Neural cell (in vitro differentiated cells): Measurements from ENCODE around the gene ABHD16B. TPM values are rescaled to one million over a fixed set of nuclear protein-coding genes. Genes with fewer than 3 reads are reported as not detected.

ENCODE experiments used
- H2AFZ ChIP-seq: fragments of 200-600, 300-800 bp; sonication (generic), shearing (Covaris generic); 2 replicates; pipeline ENCODE4 v1.6.0; 2014; ENCODE audit warnings: low read depth, mild to moderate bottlenecking, antibody characterized with exemption, low read length, moderate library complexity
- H3F3A ChIP-seq: fragments of 200-600 bp; shearing (Covaris generic); 2 replicates; pipeline ENCODE4 v1.6.1; 2016; ENCODE audit warnings: mild to moderate bottlenecking, moderate library complexity, mixed read lengths, antibody characterized with exemption, low read length; ENCODE audit not compliant: insufficient read depth, poor library complexity, severe bottlenecking
- H3K27ac ChIP-seq: fragments of 200-600, 300-800 bp; sonication (generic), shearing (Covaris generic); 2 replicates; pipeline ENCODE4 v1.5.1; 2014; ENCODE audit warnings: mild to moderate bottlenecking, low read length, moderate library complexity
- H3K27me3 ChIP-seq: fragments of 300-800, 200-600 bp; sonication (generic), shearing (Covaris generic); 2 replicates; pipeline ENCODE4 v1.6.0; 2014; ENCODE audit warnings: mild to moderate bottlenecking, low read depth, low read length, moderate library complexity; ENCODE audit not compliant: insufficient read depth
- H3K36me3 ChIP-seq: fragments of 300-800, 200-600 bp; sonication (generic), shearing (Covaris generic); 2 replicates; pipeline ENCODE4 v1.5.1; 2014; ENCODE audit warnings: mild to moderate bottlenecking, antibody characterized with exemption, low read length, moderate library complexity; ENCODE audit not compliant: insufficient read depth
- H3K4me2 ChIP-seq: fragments of 300-800, 200-600 bp; sonication (generic), shearing (Covaris generic); 2 replicates; pipeline ENCODE4 v1.6.0; 2014; ENCODE audit warnings: mild to moderate bottlenecking, low read length
- H3K4me3 ChIP-seq: fragments of 300-800, 200-600 bp; sonication (generic), shearing (Covaris generic); 2 replicates; pipeline ENCODE4 v1.5.1; 2014; ENCODE audit warnings: mild to moderate bottlenecking, low read length, moderate library complexity
- H3K79me2 ChIP-seq: fragments of 200-600 bp; shearing (Covaris generic); replicated peaks from 2 replicates; pipeline ENCODE4 v1.6.0; 2014; ENCODE audit warnings: mild to moderate bottlenecking, low read length, moderate library complexity; ENCODE audit not compliant: insufficient read depth
- H3K9ac ChIP-seq: fragments of 300-800, 200-600 bp; sonication (generic), shearing (Covaris generic); 2 replicates; pipeline ENCODE4 v1.6.1; 2016; ENCODE audit warnings: mild to moderate bottlenecking, low read length, mixed read lengths
- H3K9me2 ChIP-seq: fragments of 200-600 bp; shearing (Covaris generic); 2 replicates; pipeline ENCODE4 v1.6.1; 2016; ENCODE audit warnings: mild to moderate bottlenecking, low read length, mixed read lengths; ENCODE audit not compliant: insufficient read depth
- H3K9me3 ChIP-seq: fragments of 200-600, 300-800 bp; sonication (generic), shearing (Covaris generic); 2 replicates; pipeline ENCODE4 v1.6.1; 2016; ENCODE audit warnings: mild to moderate bottlenecking, mixed run types, low read length, moderate library complexity, mixed read lengths
- H4K20me1 ChIP-seq: fragments of 200-600 bp; shearing (Covaris generic); 2 replicates; pipeline ENCODE4 v1.6.1; 2016; ENCODE audit warnings: mild to moderate bottlenecking, mixed run types; ENCODE audit not compliant: insufficient read depth
- CTCF ChIP-seq: fragments of 450-650 bp; IDR thresholded peaks from 2 replicates; pipeline ENCODE4 v1.5.1; 2014; ENCODE audit warnings: antibody characterized with exemption, mild to moderate bottlenecking, moderate library complexity; ENCODE audit not compliant: poor library complexity, severe bottlenecking
- EP300 ChIP-seq: fragments of 450-650 bp; conservative IDR thresholded peaks from 2 replicates; pipeline ENCODE4 v1.6.1; 2014; ENCODE audit warnings: antibody characterized with exemption, mild to moderate bottlenecking, moderate library complexity; ENCODE audit not compliant: poor library complexity, severe bottlenecking
- EZH2 ChIP-seq: fragments of 200-600, 300-800 bp; shearing (Covaris generic), sonication (generic); IDR thresholded peaks from 2 replicates; pipeline ENCODE4 v1.6.1; 2014; ENCODE audit warnings: antibody characterized with exemption, low read length, borderline replicate concordance, mild to moderate bottlenecking; ENCODE audit not compliant: insufficient read depth, poor library complexity, severe bottlenecking
- MXI1 ChIP-seq: fragments of 450-650 bp; conservative IDR thresholded peaks from 2 replicates; pipeline ENCODE4 v1.6.1; 2014; ENCODE audit warnings: antibody characterized with exemption, mild to moderate bottlenecking; ENCODE audit not compliant: poor library complexity, severe bottlenecking
- POLR2AphosphoS5 ChIP-seq: IDR thresholded peaks from 2 replicates; pipeline ENCODE4 v1.6.1; 2012
- RAD21 ChIP-seq: fragments of 450-650 bp; conservative IDR thresholded peaks from 2 replicates; pipeline ENCODE4 v1.6.1; 2014; ENCODE audit warnings: antibody characterized with exemption, mild to moderate bottlenecking, moderate library complexity
- REST ChIP-seq: IDR thresholded peaks from 2 replicates; pipeline ENCODE4 v1.6.1; 2012; ENCODE audit warnings: borderline replicate concordance
- SMC3 ChIP-seq: fragments of 450-650 bp; conservative IDR thresholded peaks from 2 replicates; pipeline ENCODE4 v1.6.1; 2014; ENCODE audit warnings: antibody characterized with exemption, mild to moderate bottlenecking, moderate library complexity; ENCODE audit not compliant: poor library complexity
- TAF1 ChIP-seq: IDR thresholded peaks from 2 replicates; pipeline ENCODE4 v1.6.1; 2012; ENCODE audit warnings: low read depth
- polyA plus RNA-seq: library from polyadenylated mRNA; depleted of rRNA; stranded (reverse); fragments of >200 nt; gene quantifications from 2 replicates; pipeline ENCODE4 v1.2.3, GENCODE V29; 2014

Gene ABHD16B
- polyA plus RNA-seq, 1 donor from 2014 or later: not detected

DNA sequence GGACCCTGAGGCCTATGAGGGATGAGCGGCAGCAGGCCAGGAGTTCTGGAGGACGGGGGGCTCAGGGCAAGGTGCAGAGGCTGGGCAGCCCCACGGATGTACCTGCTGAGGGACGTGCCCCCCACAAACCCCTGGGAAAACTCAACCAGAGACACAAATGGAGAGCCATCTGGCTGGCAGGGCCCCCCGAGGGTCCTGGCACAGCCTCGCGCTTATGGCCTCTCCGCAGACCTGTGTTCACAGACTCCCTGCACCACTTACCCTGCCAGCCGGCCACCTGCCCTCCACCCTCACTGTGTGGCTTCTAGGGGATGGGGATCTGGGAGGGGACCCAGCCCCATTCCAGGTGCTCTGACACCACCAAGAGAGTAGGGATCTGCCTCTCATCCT lies 26.8 kb upstream of the ABHD16B start:
- Histone ChIP-seq H3K9me2 (no peaks in the 10 kb centered on the region), H3K4me2 (no peak overlapping the region), H3K36me3 (no peaks in the 10 kb centered on the region), H2AFZ (no peak overlapping the region), H3K79me2 (peaks cover 6% of the 10 kb centered on the region), H3K27ac (no peak overlapping the region), H3K27me3 (peaks cover 12% of the 10 kb centered on the region), H4K20me1 (no peaks in the 10 kb centered on the region), H3K9me3 (no peaks in the 10 kb centered on the region), H3K9ac (peak overlapping the region; percentile 24), H3K4me3 (no peak overlapping the region), H3F3A (peaks cover 5% of the 10 kb centered on the region)
- no peak for TF ChIP-seq EP300
- TF ChIP-seq POLR2AphosphoS5: no peak
- TF ChIP-seq SMC3: no peak
- no peak for TF ChIP-seq CTCF
- no peak for TF ChIP-seq TAF1
- TF ChIP-seq REST: no peak
- TF ChIP-seq MXI1: no peak
- no peak for TF ChIP-seq EZH2
- no peak for TF ChIP-seq RAD21

DNA sequence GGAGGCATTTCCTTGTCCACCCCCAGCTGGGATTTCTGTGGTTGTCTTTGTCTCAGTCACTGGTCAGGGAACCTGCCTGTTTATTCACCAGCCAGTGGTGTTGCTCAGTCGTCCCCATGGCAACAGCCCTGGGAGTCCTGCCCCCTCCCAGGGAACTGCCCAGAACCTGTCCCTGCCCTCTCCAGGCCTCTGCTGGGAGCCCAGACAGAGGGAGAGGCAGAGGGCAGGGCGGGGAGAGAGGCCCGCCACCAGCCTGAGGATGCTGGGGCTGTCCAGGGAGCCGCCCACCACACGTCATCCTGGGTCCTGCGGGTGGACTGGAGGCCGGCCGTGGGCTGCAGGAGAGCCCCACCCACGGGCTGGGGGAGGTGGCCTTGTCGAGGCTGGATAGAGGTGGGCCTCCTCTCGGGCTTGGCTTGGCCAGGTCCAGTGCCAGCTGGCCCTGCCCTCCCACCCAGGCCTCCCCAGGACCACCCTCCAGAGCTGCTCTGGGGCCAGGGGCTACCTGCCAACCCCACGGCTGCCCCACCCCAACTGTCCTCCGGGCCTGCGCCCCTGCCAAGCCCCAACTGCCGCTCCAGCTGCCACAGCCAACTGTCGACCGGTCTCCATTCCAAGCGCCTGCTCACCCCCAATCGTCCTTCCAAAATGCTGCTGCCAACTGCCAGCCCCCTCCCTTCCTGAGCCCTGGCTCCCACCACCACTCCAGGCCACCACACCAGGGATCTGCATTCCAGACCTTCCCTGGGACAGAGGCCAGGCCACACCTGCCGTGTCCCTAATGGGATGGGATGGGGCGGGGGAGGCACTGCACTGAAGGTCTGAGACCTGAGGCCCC lies 26.1 kb upstream of the ABHD16B start:
- Histone ChIP-seq H3K4me2 (no peak overlapping the region), H3K79me2 (no peaks in the 10 kb centered on the region), H3K36me3 (no peaks in the 10 kb centered on the region), H3K27me3 (peaks cover 12% of the 10 kb centered on the region), H3K9ac (no peak overlapping the region), H3K9me2 (no peaks in the 10 kb centered on the region), H3K27ac (no peak overlapping the region), H3K4me3 (no peak overlapping the region), H3K9me3 (no peaks in the 10 kb centered on the region), H2AFZ (no peak overlapping the region), H4K20me1 (no peaks in the 10 kb centered on the region), H3F3A (no peaks in the 10 kb centered on the region)
- TF ChIP-seq POLR2AphosphoS5: no peak
- no peak for TF ChIP-seq REST
- no peak for TF ChIP-seq TAF1
- TF ChIP-seq RAD21: no peak
- TF ChIP-seq CTCF: no peak
- no peak for TF ChIP-seq EP300
